Neural cell (in vitro differentiated cells): ENCODE results near the gene BCL11B. TPM values are rescaled to one million over a fixed set of nuclear protein-coding genes. Genes with fewer than 3 reads are reported as not detected.

Experiments
- H2AFZ ChIP-seq: fragments of 200-600, 300-800 bp; sonication (generic), shearing (Covaris generic); 2 replicates; pipeline ENCODE4 v1.6.0; 2014; ENCODE audit warnings: low read depth, mild to moderate bottlenecking, antibody characterized with exemption, low read length, moderate library complexity
- H3F3A ChIP-seq: fragments of 200-600 bp; shearing (Covaris generic); 2 replicates; pipeline ENCODE4 v1.6.1; 2016; ENCODE audit warnings: mild to moderate bottlenecking, moderate library complexity, mixed read lengths, antibody characterized with exemption, low read length; ENCODE audit not compliant: insufficient read depth, poor library complexity, severe bottlenecking
- H3K27ac ChIP-seq: fragments of 200-600, 300-800 bp; sonication (generic), shearing (Covaris generic); 2 replicates; pipeline ENCODE4 v1.5.1; 2014; ENCODE audit warnings: mild to moderate bottlenecking, low read length, moderate library complexity
- H3K27me3 ChIP-seq: fragments of 300-800, 200-600 bp; sonication (generic), shearing (Covaris generic); 2 replicates; pipeline ENCODE4 v1.6.0; 2014; ENCODE audit warnings: mild to moderate bottlenecking, low read depth, low read length, moderate library complexity; ENCODE audit not compliant: insufficient read depth
- H3K36me3 ChIP-seq: fragments of 300-800, 200-600 bp; sonication (generic), shearing (Covaris generic); 2 replicates; pipeline ENCODE4 v1.5.1; 2014; ENCODE audit warnings: mild to moderate bottlenecking, antibody characterized with exemption, low read length, moderate library complexity; ENCODE audit not compliant: insufficient read depth
- H3K4me2 ChIP-seq: fragments of 300-800, 200-600 bp; sonication (generic), shearing (Covaris generic); 2 replicates; pipeline ENCODE4 v1.6.0; 2014; ENCODE audit warnings: mild to moderate bottlenecking, low read length
- H3K4me3 ChIP-seq: fragments of 300-800, 200-600 bp; sonication (generic), shearing (Covaris generic); 2 replicates; pipeline ENCODE4 v1.5.1; 2014; ENCODE audit warnings: mild to moderate bottlenecking, low read length, moderate library complexity
- H3K79me2 ChIP-seq: fragments of 200-600 bp; shearing (Covaris generic); replicated peaks from 2 replicates; pipeline ENCODE4 v1.6.0; 2014; ENCODE audit warnings: mild to moderate bottlenecking, low read length, moderate library complexity; ENCODE audit not compliant: insufficient read depth
- H3K9ac ChIP-seq: fragments of 300-800, 200-600 bp; sonication (generic), shearing (Covaris generic); 2 replicates; pipeline ENCODE4 v1.6.1; 2016; ENCODE audit warnings: mild to moderate bottlenecking, low read length, mixed read lengths
- H3K9me2 ChIP-seq: fragments of 200-600 bp; shearing (Covaris generic); 2 replicates; pipeline ENCODE4 v1.6.1; 2016; ENCODE audit warnings: mild to moderate bottlenecking, low read length, mixed read lengths; ENCODE audit not compliant: insufficient read depth
- H3K9me3 ChIP-seq: fragments of 200-600, 300-800 bp; sonication (generic), shearing (Covaris generic); 2 replicates; pipeline ENCODE4 v1.6.1; 2016; ENCODE audit warnings: mild to moderate bottlenecking, mixed run types, low read length, moderate library complexity, mixed read lengths
- H4K20me1 ChIP-seq: fragments of 200-600 bp; shearing (Covaris generic); 2 replicates; pipeline ENCODE4 v1.6.1; 2016; ENCODE audit warnings: mild to moderate bottlenecking, mixed run types; ENCODE audit not compliant: insufficient read depth
- CTCF ChIP-seq: fragments of 450-650 bp; IDR thresholded peaks from 2 replicates; pipeline ENCODE4 v1.5.1; 2014; ENCODE audit warnings: antibody characterized with exemption, mild to moderate bottlenecking, moderate library complexity; ENCODE audit not compliant: poor library complexity, severe bottlenecking
- EP300 ChIP-seq: fragments of 450-650 bp; conservative IDR thresholded peaks from 2 replicates; pipeline ENCODE4 v1.6.1; 2014; ENCODE audit warnings: antibody characterized with exemption, mild to moderate bottlenecking, moderate library complexity; ENCODE audit not compliant: poor library complexity, severe bottlenecking
- EZH2 ChIP-seq: fragments of 200-600, 300-800 bp; shearing (Covaris generic), sonication (generic); IDR thresholded peaks from 2 replicates; pipeline ENCODE4 v1.6.1; 2014; ENCODE audit warnings: antibody characterized with exemption, low read length, borderline replicate concordance, mild to moderate bottlenecking; ENCODE audit not compliant: insufficient read depth, poor library complexity, severe bottlenecking
- MXI1 ChIP-seq: fragments of 450-650 bp; conservative IDR thresholded peaks from 2 replicates; pipeline ENCODE4 v1.6.1; 2014; ENCODE audit warnings: antibody characterized with exemption, mild to moderate bottlenecking; ENCODE audit not compliant: poor library complexity, severe bottlenecking
- POLR2AphosphoS5 ChIP-seq: IDR thresholded peaks from 2 replicates; pipeline ENCODE4 v1.6.1; 2012
- RAD21 ChIP-seq: fragments of 450-650 bp; conservative IDR thresholded peaks from 2 replicates; pipeline ENCODE4 v1.6.1; 2014; ENCODE audit warnings: antibody characterized with exemption, mild to moderate bottlenecking, moderate library complexity
- SMC3 ChIP-seq: fragments of 450-650 bp; conservative IDR thresholded peaks from 2 replicates; pipeline ENCODE4 v1.6.1; 2014; ENCODE audit warnings: antibody characterized with exemption, mild to moderate bottlenecking, moderate library complexity; ENCODE audit not compliant: poor library complexity
- TAF1 ChIP-seq: IDR thresholded peaks from 2 replicates; pipeline ENCODE4 v1.6.1; 2012; ENCODE audit warnings: low read depth
- polyA plus RNA-seq: library from polyadenylated mRNA; depleted of rRNA; stranded (reverse); fragments of >200 nt; gene quantifications from 2 replicates; pipeline ENCODE4 v1.2.3, GENCODE V29; 2014
- TF ChIP-seq, protein P1 (sequence below): IDR thresholded peaks from 2 replicates; pipeline ENCODE4 v1.6.1; 2012; ENCODE audit warnings: borderline replicate concordance

BCL11B gene
- polyA plus RNA-seq, 1 donor from 2014 or later, result 104 TPM

DNA sequence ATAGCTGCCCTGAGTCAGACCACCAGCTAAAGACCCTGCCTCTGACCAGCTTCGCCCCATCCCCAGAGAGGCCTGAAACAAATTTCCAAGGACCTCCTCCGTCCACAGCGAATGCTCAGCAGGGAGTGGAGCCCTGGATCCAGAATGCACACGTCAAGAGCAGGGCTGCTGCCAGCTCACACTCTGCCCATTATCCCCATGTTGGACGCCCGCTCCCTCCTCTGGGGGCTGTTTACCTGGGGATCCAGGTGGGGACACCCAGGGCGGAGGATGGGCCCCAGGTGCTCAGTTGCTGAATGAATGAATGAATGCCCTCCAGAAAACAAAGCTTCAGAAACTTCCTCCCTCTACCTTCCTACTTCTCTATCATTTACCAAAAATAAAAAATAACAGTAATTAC lies 18.1 kb downstream of the BCL11B start:
- Histone ChIP-seq H3K27me3 (no peaks in the 10 kb centered on the region), H3K27ac (no peak overlapping the region), H3K4me3 (peak overlapping the region; percentile 91), H4K20me1 (peaks cover 96% of the 10 kb centered on the region), H3K4me2 (no peak overlapping the region), H3K9me2 (no peaks in the 10 kb centered on the region), H3K36me3 (peaks cover 18% of the 10 kb centered on the region), H3F3A (no peaks in the 10 kb centered on the region), H3K9ac (no peak overlapping the region), H2AFZ (no peak overlapping the region), H3K9me3 (no peaks in the 10 kb centered on the region), H3K79me2 (peaks cover 100% of the 10 kb centered on the region)
- TF ChIP-seq EZH2 (no peak), SMC3 (no peak), TAF1 (no peak), EP300 (no peak), RAD21 (no peak), MXI1 (no peak), POLR2AphosphoS5 (no peak), CTCF (no peak)
- TF ChIP-seq, protein P1, sequence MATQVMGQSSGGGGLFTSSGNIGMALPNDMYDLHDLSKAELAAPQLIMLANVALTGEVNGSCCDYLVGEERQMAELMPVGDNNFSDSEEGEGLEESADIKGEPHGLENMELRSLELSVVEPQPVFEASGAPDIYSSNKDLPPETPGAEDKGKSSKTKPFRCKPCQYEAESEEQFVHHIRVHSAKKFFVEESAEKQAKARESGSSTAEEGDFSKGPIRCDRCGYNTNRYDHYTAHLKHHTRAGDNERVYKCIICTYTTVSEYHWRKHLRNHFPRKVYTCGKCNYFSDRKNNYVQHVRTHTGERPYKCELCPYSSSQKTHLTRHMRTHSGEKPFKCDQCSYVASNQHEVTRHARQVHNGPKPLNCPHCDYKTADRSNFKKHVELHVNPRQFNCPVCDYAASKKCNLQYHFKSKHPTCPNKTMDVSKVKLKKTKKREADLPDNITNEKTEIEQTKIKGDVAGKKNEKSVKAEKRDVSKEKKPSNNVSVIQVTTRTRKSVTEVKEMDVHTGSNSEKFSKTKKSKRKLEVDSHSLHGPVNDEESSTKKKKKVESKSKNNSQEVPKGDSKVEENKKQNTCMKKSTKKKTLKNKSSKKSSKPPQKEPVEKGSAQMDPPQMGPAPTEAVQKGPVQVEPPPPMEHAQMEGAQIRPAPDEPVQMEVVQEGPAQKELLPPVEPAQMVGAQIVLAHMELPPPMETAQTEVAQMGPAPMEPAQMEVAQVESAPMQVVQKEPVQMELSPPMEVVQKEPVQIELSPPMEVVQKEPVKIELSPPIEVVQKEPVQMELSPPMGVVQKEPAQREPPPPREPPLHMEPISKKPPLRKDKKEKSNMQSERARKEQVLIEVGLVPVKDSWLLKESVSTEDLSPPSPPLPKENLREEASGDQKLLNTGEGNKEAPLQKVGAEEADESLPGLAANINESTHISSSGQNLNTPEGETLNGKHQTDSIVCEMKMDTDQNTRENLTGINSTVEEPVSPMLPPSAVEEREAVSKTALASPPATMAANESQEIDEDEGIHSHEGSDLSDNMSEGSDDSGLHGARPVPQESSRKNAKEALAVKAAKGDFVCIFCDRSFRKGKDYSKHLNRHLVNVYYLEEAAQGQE, result no peak

DNA sequence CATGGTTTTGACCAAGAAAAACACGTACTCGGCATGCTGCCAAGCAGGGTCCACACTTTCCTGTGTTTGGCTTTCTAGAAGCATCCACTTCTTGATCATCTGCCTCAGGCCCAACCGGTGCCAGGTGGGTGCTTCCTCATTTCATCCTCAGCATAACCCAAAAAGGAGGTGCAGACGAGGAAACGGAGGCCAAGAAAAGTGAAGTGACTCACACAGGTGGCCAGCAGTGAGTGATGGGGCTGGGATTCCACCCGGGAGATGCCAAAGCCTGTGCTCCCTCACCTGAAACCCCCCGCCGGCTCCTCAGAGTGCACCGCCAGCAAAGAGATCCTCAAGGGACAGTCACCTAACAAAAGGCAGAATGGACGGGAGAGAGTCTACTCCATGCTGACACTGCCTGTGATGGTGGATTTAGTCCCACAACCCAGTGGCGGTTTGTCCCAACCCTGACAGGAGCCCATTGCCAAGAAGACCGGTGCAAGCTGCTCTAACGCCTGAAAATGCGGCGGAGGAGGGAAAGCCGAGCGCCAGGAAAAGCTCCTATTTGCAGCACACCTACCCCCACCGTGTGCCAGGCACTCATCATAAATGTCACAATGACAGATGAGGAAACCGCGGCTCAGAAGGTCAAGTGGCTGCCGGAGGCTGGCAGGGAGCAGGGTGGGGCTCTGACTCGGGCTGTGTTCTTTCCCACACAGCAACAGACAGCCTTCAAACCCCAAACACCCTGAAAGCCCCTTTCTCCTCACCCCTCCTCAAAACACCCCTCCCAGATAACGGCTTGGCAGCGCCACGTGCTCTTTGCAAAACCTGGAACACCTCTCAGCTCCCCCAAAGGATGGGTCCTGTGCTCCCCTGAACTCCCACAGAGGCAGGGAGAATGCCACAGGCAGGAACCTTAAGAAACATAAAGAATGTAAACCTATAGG lies 18.8 kb downstream of the BCL11B start:
- Histone ChIP-seq H3K9me3 (no peaks in the 10 kb centered on the region), H3K27ac (peak overlapping the region; percentile 20), H3K27me3 (no peaks in the 10 kb centered on the region), H3F3A (no peaks in the 10 kb centered on the region), H3K4me2 (no peak overlapping the region), H3K9ac (no peak overlapping the region), H2AFZ (no peak overlapping the region), H3K9me2 (no peaks in the 10 kb centered on the region), H3K79me2 (peaks cover 100% of the 10 kb centered on the region), H3K4me3 (peak overlapping the region; percentile 91), H3K36me3 (peaks cover 18% of the 10 kb centered on the region), H4K20me1 (peaks cover 96% of the 10 kb centered on the region)
- TF ChIP-seq, protein P1, result no peak
- TF ChIP-seq EP300 (no peak), EZH2 (no peak), CTCF (no peak), POLR2AphosphoS5 (no peak), SMC3 (no peak)
